HG02678 (cell line): ENCODE data around the gene CORO1C.
"Not testable (repeated sequence)": the region's sequence is repeated elsewhere in the genome, so short reads cannot be mapped to it uniquely, and the experiment has no call there.

Source experiments
- ATAC-seq: cut with Tn5 transposase; IDR thresholded peaks from one replicate; pipeline ENCODE4 v1.9.1; 2021; ENCODE audit warnings: mild to moderate bottlenecking, moderate library complexity; ENCODE audit not compliant: unreplicated experiment

The CORO1C gene

GRCh38 chr12:108638141-108638827, 93.0 kb downstream of the CORO1C start:
- no peak for ATAC-seq

- no peak for ATAC-seq
Measured at GRCh38 chr12:108637222-108637971, 93.9 kb downstream of the CORO1C start.

GRCh38 chr12:108635997-108636808, 95.1 kb downstream of the CORO1C start:
- ATAC-seq, result no peak

GRCh38 chr12:108635201-108635996, 95.9 kb downstream of the CORO1C start:
- peak; percentile 53 for ATAC-seq

- no peak for ATAC-seq
Measured at GRCh38 chr12:108634341-108634751, 97.0 kb downstream of the CORO1C start.

GRCh38 chr12:108633534-108634248, 97.6 kb downstream of the CORO1C start, which contains the start of gene SELPLG:
TSS of gene SELPLG (minus strand) at chr12:108633894. CDS start at chr12:108624307, 9,587 bp downstream.
- peak; percentile 59 for ATAC-seq

GRCh38 chr12:108633081-108633533, 98.2 kb downstream of the CORO1C start:
- ATAC-seq, result no peak

- not testable (repeated sequence) for ATAC-seq
Measured at GRCh38 chr12:108631261-108631660, 100.1 kb downstream of the CORO1C start.

GRCh38 chr12:108630481-108631207, 100.7 kb downstream of the CORO1C start:
- ATAC-seq, result no peak

- no peak for ATAC-seq
Measured at GRCh38 chr12:108629824-108630476, 101.4 kb downstream of the CORO1C start.

- ATAC-seq, result no peak
Measured at GRCh38 chr12:108629151-108629550, 102.2 kb downstream of the CORO1C start.

- no peak for ATAC-seq
Measured at GRCh38 chr12:108627134-108627920, 104.0 kb downstream of the CORO1C start.

GRCh38 chr12:108625228-108625627, 106.1 kb downstream of the CORO1C start:
- ATAC-seq, result no peak

GRCh38 chr12:108623577-108623976, 107.7 kb downstream of the CORO1C start:
- ATAC-seq, result no peak

GRCh38 chr12:108622921-108623514, 108.3 kb downstream of the CORO1C start:
- no peak for ATAC-seq

- ATAC-seq, result no peak
Measured at GRCh38 chr12:108622421-108622820, 108.9 kb downstream of the CORO1C start.

- no peak for ATAC-seq
Measured at GRCh38 chr12:108621161-108621560, 110.2 kb downstream of the CORO1C start.
